ENCODE measurements around the gene SULT1B1.

GRCh38 chr4:69731847-69732246 lies 28.6 kb downstream of the SULT1B1 start:
- no peak for TF ChIP-seq TP53 (CRISPR knock-in tag; IDR thresholded peaks at IDR 0.05)
- TF ChIP-seq CTCF (IDR thresholded peaks at IDR 0.05): no peak

Data from WTC11 (cell line).